H1 (cell line): ENCODE data around the gene C7orf57. TPM values are rescaled to one million over a fixed set of nuclear protein-coding genes. Genes with fewer than 3 reads are reported as not detected.

Experiments
- CHD1 ChIP-seq: IDR thresholded peaks from 2 replicates; pipeline ENCODE4 v1.6.1; 2012; ENCODE audit warnings: low read depth, low read length, improper control_type of control experiment
- ZNF274 ChIP-seq: IDR thresholded peaks from 2 replicates; pipeline ENCODE4 v1.7.0; 2012; ENCODE audit warnings: low read length, borderline replicate concordance; ENCODE audit errors: extremely low read depth
- polyA plus RNA-seq, 7 experiments: library from polyadenylated mRNA; depleted of rRNA in 3 of 7; stranded (reverse) in 5 of 7; unstranded in 2 of 7; fragments of >200 nt in 5 of 7; fragments of 200-250 nt in 2 of 7; gene quantifications; 1 replicate in 5 of 7; 2 replicates in 1 of 7; 4 replicates in 1 of 7; pipeline versions ENCODE4 v1.2.1 to v1.2.3, GENCODE V29; 2011 to 2013; ENCODE audit warnings: missing spikeins in 2 of 7, mixed read lengths in 2 of 7
- total RNA-seq: library from RNA; stranded (reverse); fragmentation: NEBNext Ultra II Directional; extraction: Animal tissue kit (Norgen Biotek cat#: 25700); gene quantifications from 2 replicates; pipeline ENCODE4 v1.2.1, GENCODE V29; 2021

C7orf57 gene
- total and polyA plus RNA-seq, 2 of the 8 experiments (the other 6 are each of a cell fraction or from before 2014, with no cell fraction given), result 0.08 to 0.56 TPM

GRCh38 chr7:48110868-48111267, 75.5 kb downstream of the C7orf57 start (continued):
- TF ChIP-seq CHD1 (no peak), ZNF274 (no peak)

Other genes with a start within 250 kb of the C7orf57 start
- 0.22 and 0.25 TPM in 2 replicates for gene PKD1L1, start 87.1 kb upstream of the C7orf57 start, total RNA-seq
- 0.35 and 0.46 TPM in 2 replicates for gene PKD1L1, start 87.1 kb upstream of the C7orf57 start, polyA plus RNA-seq (2011; rRNA removed)
- 32.0 and 33.0 TPM in 2 replicates for gene HUS1, start 55.9 kb upstream of the C7orf57 start, total RNA-seq
- gene HUS1, start 55.9 kb upstream of the C7orf57 start, polyA plus RNA-seq (2011; rRNA removed), result 11.4 and 15.0 TPM in 2 replicates
- not detected in 2 replicates for gene SUN3, start 6.4 kb upstream of the C7orf57 start, total RNA-seq
- gene SUN3, start 6.4 kb upstream of the C7orf57 start, polyA plus RNA-seq (2011; rRNA removed), result not detected in 2 replicates
- 37.5 and 40.7 TPM in 2 replicates for gene UPP1, start 53.7 kb downstream of the C7orf57 start, total RNA-seq
- 46.2 and 61.4 TPM in 2 replicates for gene UPP1, start 53.7 kb downstream of the C7orf57 start, polyA plus RNA-seq (2011; rRNA removed)
- gene ABCA13, start 135.9 kb downstream of the C7orf57 start, total RNA-seq, result 0.07 and 0.13 TPM in 2 replicates
- gene ABCA13, start 135.9 kb downstream of the C7orf57 start, polyA plus RNA-seq (2011; rRNA removed), result 0.02 and 0.09 TPM in 2 replicates